ENCODE data around the gene RAB3GAP1. TPM values are rescaled to one million over a fixed set of nuclear protein-coding genes. Genes with fewer than 3 reads are reported as not detected.

Gene RAB3GAP1
- total RNA-seq, 1 donor from 2014 or later: 37.3 TPM

DNA sequence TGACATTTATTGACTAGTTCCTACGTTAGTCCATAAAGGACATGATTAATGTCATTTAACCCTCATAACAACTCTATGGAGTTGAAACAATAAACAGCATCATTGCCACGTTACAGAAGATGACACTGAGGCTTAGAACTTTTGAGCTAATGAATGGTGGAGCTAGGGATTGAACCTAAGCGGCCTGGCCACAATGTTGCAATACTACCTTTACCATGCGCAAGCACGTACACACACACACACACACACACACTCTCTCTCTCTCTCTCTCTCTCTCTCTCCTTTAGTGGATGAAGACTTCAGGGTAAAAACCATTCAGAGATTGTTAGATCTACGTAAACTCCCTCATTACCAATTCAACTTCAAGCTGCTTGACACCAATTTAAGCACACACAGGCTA lies 4.0 kb upstream of the RAB3GAP1 start:
- no peak overlapping the region for H3K4me3 Mint-ChIP-seq
- peaks cover 10% of the 10 kb centered on the region for H3K27me3 Mint-ChIP-seq (ENCODE audit: low read depth)
- H3K4me1 Mint-ChIP-seq: peaks cover 6% of the 10 kb centered on the region
- no peak overlapping the region for H3K27ac Mint-ChIP-seq
- no peaks in the 10 kb centered on the region for H3K9me3 Mint-ChIP-seq
- no peaks in the 10 kb centered on the region for H3K36me3 Mint-ChIP-seq
- TF ChIP-seq, protein P1, sequence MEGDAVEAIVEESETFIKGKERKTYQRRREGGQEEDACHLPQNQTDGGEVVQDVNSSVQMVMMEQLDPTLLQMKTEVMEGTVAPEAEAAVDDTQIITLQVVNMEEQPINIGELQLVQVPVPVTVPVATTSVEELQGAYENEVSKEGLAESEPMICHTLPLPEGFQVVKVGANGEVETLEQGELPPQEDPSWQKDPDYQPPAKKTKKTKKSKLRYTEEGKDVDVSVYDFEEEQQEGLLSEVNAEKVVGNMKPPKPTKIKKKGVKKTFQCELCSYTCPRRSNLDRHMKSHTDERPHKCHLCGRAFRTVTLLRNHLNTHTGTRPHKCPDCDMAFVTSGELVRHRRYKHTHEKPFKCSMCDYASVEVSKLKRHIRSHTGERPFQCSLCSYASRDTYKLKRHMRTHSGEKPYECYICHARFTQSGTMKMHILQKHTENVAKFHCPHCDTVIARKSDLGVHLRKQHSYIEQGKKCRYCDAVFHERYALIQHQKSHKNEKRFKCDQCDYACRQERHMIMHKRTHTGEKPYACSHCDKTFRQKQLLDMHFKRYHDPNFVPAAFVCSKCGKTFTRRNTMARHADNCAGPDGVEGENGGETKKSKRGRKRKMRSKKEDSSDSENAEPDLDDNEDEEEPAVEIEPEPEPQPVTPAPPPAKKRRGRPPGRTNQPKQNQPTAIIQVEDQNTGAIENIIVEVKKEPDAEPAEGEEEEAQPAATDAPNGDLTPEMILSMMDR (IDR thresholded peaks at IDR 0.05; ENCODE audit: unreplicated experiment): no peak
- DNase-seq (ENCODE audit: low spot score in 2 of 2, unreplicated experiment in 2 of 2): no peak

DNA sequence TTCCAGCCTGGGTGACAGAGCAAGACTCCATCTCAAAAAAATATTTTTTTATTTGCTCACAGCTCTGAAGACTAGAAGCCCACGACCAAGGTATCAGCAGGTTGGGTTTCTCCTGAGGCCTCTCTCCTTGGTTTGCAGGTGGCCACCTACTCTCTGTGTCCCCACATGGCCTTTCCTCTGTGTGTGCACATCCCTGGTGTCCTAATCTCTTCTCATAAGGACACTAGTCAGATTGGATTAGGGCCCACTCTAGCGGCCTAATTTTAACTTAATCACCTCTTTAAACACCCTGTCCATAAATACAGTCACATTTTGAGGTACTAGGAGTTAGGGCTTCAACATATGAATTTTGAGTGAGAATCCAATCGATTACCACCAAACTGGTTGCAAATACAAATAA lies 2.0 kb upstream of the RAB3GAP1 start:
- TF ChIP-seq, protein P1 (IDR thresholded peaks at IDR 0.05; ENCODE audit: unreplicated experiment): no peak
- no peak for DNase-seq (ENCODE audit: low spot score in 2 of 2, unreplicated experiment in 2 of 2)
- Mint-ChIP-seq H3K9me3 (no peaks in the 10 kb centered on the region), H3K4me3 (no peak overlapping the region), H3K27ac (no peak overlapping the region), H3K4me1 (peaks cover 19% of the 10 kb centered on the region), H3K27me3 (ENCODE audit: low read depth) (peaks cover 3% of the 10 kb centered on the region), H3K36me3 (no peaks in the 10 kb centered on the region)

DNA sequence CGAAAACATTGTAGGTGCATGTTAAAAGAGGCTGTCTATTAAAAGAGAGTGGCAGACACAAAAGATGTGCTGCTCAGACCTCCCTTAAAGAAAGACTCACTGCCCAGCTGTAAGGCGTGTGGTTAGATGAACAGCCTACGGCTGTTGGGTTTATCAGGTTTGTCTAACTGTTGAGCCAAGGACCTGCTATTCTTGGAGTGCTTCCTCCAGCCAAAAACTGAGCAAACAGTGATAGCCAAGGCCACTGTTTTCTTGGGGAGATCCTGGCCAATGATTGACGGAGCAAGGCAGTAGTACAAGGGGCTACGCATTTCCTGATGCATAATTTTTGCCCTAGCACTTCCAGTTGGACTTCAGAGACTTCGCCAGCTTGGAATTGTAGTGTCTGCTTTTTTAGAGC lies 1.4 kb upstream of the RAB3GAP1 start:
- Mint-ChIP-seq H3K9me3 (no peaks in the 10 kb centered on the region), H3K4me3 (peak overlapping the region; percentile 30), H3K27ac (no peak overlapping the region), H3K36me3 (peaks cover 1% of the 10 kb centered on the region), H3K4me1 (peaks cover 19% of the 10 kb centered on the region), H3K27me3 (ENCODE audit: low read depth) (peaks cover 3% of the 10 kb centered on the region)
- DNase-seq (ENCODE audit: low spot score in 2 of 2, unreplicated experiment in 2 of 2): no peak
- TF ChIP-seq, protein P1 (IDR thresholded peaks at IDR 0.05; ENCODE audit: unreplicated experiment): no peak

DNA sequence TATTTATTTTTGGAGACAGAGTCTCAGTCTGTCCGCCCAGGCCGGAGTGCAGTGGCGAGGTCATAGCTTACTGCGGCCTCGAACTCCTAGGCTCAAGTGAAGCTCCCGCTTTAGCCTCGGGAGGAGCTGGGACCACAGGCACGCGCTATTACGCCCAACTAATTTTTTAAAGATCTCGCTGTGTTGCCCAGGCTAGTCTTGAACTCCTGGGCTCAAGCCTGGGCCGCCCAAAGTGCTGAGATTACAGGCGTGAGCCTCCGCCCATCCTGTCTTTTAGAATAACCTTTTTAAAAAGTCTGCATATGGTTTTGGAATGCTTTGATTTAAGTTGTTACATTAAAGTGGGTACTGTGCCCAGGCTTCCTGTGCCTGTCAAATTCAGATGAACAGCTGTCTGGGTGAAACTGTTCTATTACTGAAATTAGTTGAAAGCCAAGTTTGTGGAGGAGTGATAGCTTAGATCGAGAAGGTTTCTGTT lies 944 bp downstream of the RAB3GAP1 start:
- H3K4me3 Mint-ChIP-seq: peak overlapping the region; percentile 98
- peaks cover 4% of the 10 kb centered on the region for H3K36me3 Mint-ChIP-seq
- peak overlapping the region; percentile 99 for H3K27ac Mint-ChIP-seq
- TF ChIP-seq, protein P1 (IDR thresholded peaks at IDR 0.05; ENCODE audit: unreplicated experiment): no peak
- no peaks in the 10 kb centered on the region for H3K27me3 Mint-ChIP-seq (ENCODE audit: low read depth)
- peaks cover 19% of the 10 kb centered on the region for H3K4me1 Mint-ChIP-seq
- no peaks in the 10 kb centered on the region for H3K9me3 Mint-ChIP-seq
- no peak for DNase-seq (ENCODE audit: low spot score in 2 of 2, unreplicated experiment in 2 of 2)

DNA sequence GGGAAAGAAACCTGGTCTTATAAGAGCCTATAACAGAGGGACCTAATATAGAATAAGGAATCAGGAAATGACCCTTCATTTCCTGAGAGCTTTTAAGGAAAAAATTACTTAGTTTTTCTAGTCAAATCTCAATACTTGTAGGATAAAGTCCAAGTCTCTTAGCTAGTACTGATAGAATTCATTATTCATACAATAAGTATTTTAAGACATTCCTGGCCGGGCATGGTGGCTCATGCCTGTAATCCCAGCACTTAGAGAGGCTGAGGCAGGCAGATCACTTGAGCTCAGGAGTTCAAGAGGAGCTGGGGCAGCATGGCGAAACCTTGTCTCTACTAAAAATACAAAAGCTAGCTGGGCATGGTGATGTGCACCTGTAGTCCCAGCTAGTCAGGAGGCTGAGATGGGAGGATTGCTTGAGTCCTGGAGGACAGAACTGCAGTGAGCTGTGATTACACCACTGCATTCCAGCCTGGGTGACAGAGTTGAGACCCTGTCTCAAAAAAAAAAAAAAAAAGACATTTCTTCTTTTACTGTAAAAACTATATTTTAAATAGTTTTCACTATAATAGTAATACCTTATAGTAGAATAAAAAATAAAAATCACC lies 3.2 kb downstream of the RAB3GAP1 start:
- Mint-ChIP-seq H3K36me3 (peaks cover 11% of the 10 kb centered on the region), H3K27me3 (ENCODE audit: low read depth) (no peaks in the 10 kb centered on the region), H3K27ac (no peak overlapping the region), H3K9me3 (no peaks in the 10 kb centered on the region), H3K4me3 (no peak overlapping the region), H3K4me1 (peaks cover 19% of the 10 kb centered on the region)
- no peak for DNase-seq (ENCODE audit: low spot score in 2 of 2, unreplicated experiment in 2 of 2)
- TF ChIP-seq, protein P1 (IDR thresholded peaks at IDR 0.05; ENCODE audit: unreplicated experiment): no peak

Measured in mesothelial cell of epicardium (in vitro differentiated cells).